Karpas-422 (cell line): ENCODE data around the gene TSHZ2. TPM values are rescaled to one million over a fixed set of nuclear protein-coding genes. Genes with fewer than 3 reads are reported as not detected.

Source experiments
- DNase-seq: peaks from one replicate; pipeline ENCODE4 v3.0.0-alpha.2; 2015
- H2AFZ ChIP-seq: fragments of 200-600 bp; sonication (generic); 2 replicates; pipeline ENCODE4 v1.6.1; 2014; ENCODE audit warnings: antibody characterized with exemption, low read length, mixed read lengths
- H3K27ac ChIP-seq: fragments of 200-600 bp; sonication (generic); 2 replicates; pipeline ENCODE4 v1.5.1; 2014; ENCODE audit warnings: mild to moderate bottlenecking, low read length, moderate library complexity
- H3K27me3 ChIP-seq: fragments of 200-600 bp; sonication (generic); 2 replicates; pipeline ENCODE4 v1.6.1; 2014; ENCODE audit warnings: low read length, mixed read lengths
- H3K36me3 ChIP-seq: fragments of 200-600 bp; sonication (generic); 2 replicates; pipeline ENCODE4 v1.6.1; 2014; ENCODE audit warnings: low read length, mixed read lengths; ENCODE audit not compliant: insufficient read depth
- H3K4me1 ChIP-seq: fragments of 200-600 bp; sonication (generic); 2 replicates; pipeline ENCODE4 v1.6.1; 2014; ENCODE audit warnings: mild to moderate bottlenecking, low read length, mixed read lengths
- H3K4me2 ChIP-seq: fragments of 200-600 bp; sonication (generic); 2 replicates; pipeline ENCODE4 v1.6.1; 2014; ENCODE audit warnings: low read length, low read depth, mild to moderate bottlenecking; ENCODE audit not compliant: poor library complexity, severe bottlenecking
- H3K4me3 ChIP-seq: fragments of 200-600 bp; sonication (generic); 2 replicates; pipeline ENCODE4 v1.5.1; 2014; ENCODE audit warnings: mild to moderate bottlenecking, antibody characterized with exemption, low read length, mixed read lengths
- H3K79me2 ChIP-seq: fragments of 200-600 bp; sonication (generic); 2 replicates; pipeline ENCODE4 v1.6.1; 2014; ENCODE audit warnings: mild to moderate bottlenecking, low read length, mixed read lengths
- H3K9ac ChIP-seq: fragments of 200-600 bp; sonication (generic); 2 replicates; pipeline ENCODE4 v1.6.0; 2014; ENCODE audit warnings: low read length
- H3K9me2 ChIP-seq: fragments of 200-600 bp; sonication (generic), shearing (Covaris generic); replicated peaks from 2 replicates; pipeline ENCODE4 v1.6.0; 2014; ENCODE audit warnings: mild to moderate bottlenecking, low read length, moderate library complexity; ENCODE audit not compliant: insufficient read depth
- H3K9me3 ChIP-seq: fragments of 300-700, 200-600 bp; sonication (generic); 2 replicates; pipeline ENCODE4 v1.6.1; 2014; ENCODE audit warnings: low read length, mixed read lengths
- H4K20me1 ChIP-seq: fragments of 200-600 bp; sonication (generic); 2 replicates; pipeline ENCODE4 v1.6.1; 2014; ENCODE audit warnings: mild to moderate bottlenecking, antibody characterized with exemption, low read length, low read depth; ENCODE audit not compliant: insufficient read depth
- total RNA-seq: library from RNA; depleted of rRNA; stranded (reverse); fragments of >200 nt; shearing (Covaris generic); gene quantifications from 2 replicates; pipeline ENCODE4 v1.2.3, GENCODE V29; 2014; ENCODE audit warnings: low replicate concordance

The TSHZ2 gene
- total RNA-seq, 1 experiment from 2014 or later, result not detected

GRCh38 chr20:53040693-53041589 is 68.8 kb downstream of the TSHZ2 start:
- no peak overlapping the region for H3K4me2 ChIP-seq
- no peak overlapping the region for H2AFZ ChIP-seq
- H3K9me2 ChIP-seq, result no peaks in the 10 kb centered on the region
- no peaks in the 10 kb centered on the region for H4K20me1 ChIP-seq
- peaks cover 43% of the 10 kb centered on the region for H3K9me3 ChIP-seq
- DNase-seq, result no peak
- H3K36me3 ChIP-seq, result no peaks in the 10 kb centered on the region
- H3K27me3 ChIP-seq, result no peaks in the 10 kb centered on the region
- H3K9ac ChIP-seq, result no peak overlapping the region
- no peaks in the 10 kb centered on the region for H3K4me1 ChIP-seq
- H3K4me3 ChIP-seq, result no peak overlapping the region
- H3K79me2 ChIP-seq, result no peaks in the 10 kb centered on the region
- no peak overlapping the region for H3K27ac ChIP-seq

- H3K27ac ChIP-seq, result no peak overlapping the region
- H3K79me2 ChIP-seq, result no peaks in the 10 kb centered on the region
- H3K9ac ChIP-seq, result no peak overlapping the region
- no peaks in the 10 kb centered on the region for H4K20me1 ChIP-seq
- H3K9me3 ChIP-seq, result peaks cover 44% of the 10 kb centered on the region
- no peak overlapping the region for H3K4me3 ChIP-seq
- no peaks in the 10 kb centered on the region for H3K4me1 ChIP-seq
- no peaks in the 10 kb centered on the region for H3K27me3 ChIP-seq
- H3K36me3 ChIP-seq, result no peaks in the 10 kb centered on the region
- H2AFZ ChIP-seq, result no peak overlapping the region
- H3K9me2 ChIP-seq, result no peaks in the 10 kb centered on the region
- no peak overlapping the region for H3K4me2 ChIP-seq
- no peak for DNase-seq
Measured at GRCh38 chr20:53042521-53042920, 70.4 kb downstream of the TSHZ2 start.

GRCh38 chr20:53044296-53044695 is 72.1 kb downstream of the TSHZ2 start:
- no peak overlapping the region for H3K4me3 ChIP-seq
- H4K20me1 ChIP-seq, result no peaks in the 10 kb centered on the region
- no peak overlapping the region for H2AFZ ChIP-seq
- H3K79me2 ChIP-seq, result no peaks in the 10 kb centered on the region
- H3K36me3 ChIP-seq, result no peaks in the 10 kb centered on the region
- H3K4me2 ChIP-seq, result no peak overlapping the region
- no peak for DNase-seq
- H3K9me3 ChIP-seq, result peaks cover 51% of the 10 kb centered on the region
- no peaks in the 10 kb centered on the region for H3K9me2 ChIP-seq
- H3K4me1 ChIP-seq, result no peaks in the 10 kb centered on the region
- no peak overlapping the region for H3K27ac ChIP-seq
- no peaks in the 10 kb centered on the region for H3K27me3 ChIP-seq
- no peak overlapping the region for H3K9ac ChIP-seq

- H4K20me1 ChIP-seq, result no peaks in the 10 kb centered on the region
- H3K36me3 ChIP-seq, result no peaks in the 10 kb centered on the region
- peaks cover 46% of the 10 kb centered on the region for H3K9me3 ChIP-seq
- no peak for DNase-seq
- H3K79me2 ChIP-seq, result no peaks in the 10 kb centered on the region
- no peaks in the 10 kb centered on the region for H3K4me1 ChIP-seq
- no peaks in the 10 kb centered on the region for H3K27me3 ChIP-seq
- no peak overlapping the region for H3K27ac ChIP-seq
- no peak overlapping the region for H3K4me3 ChIP-seq
- no peak overlapping the region for H3K4me2 ChIP-seq
- H2AFZ ChIP-seq, result no peak overlapping the region
- no peak overlapping the region for H3K9ac ChIP-seq
- H3K9me2 ChIP-seq, result no peaks in the 10 kb centered on the region
Measured at GRCh38 chr20:53045941-53046340, 73.8 kb downstream of the TSHZ2 start.

- no peak overlapping the region for H3K4me3 ChIP-seq
- no peaks in the 10 kb centered on the region for H3K27me3 ChIP-seq
- H4K20me1 ChIP-seq, result no peaks in the 10 kb centered on the region
- no peak overlapping the region for H3K4me2 ChIP-seq
- H3K9me2 ChIP-seq, result no peaks in the 10 kb centered on the region
- H2AFZ ChIP-seq, result no peak overlapping the region
- no peaks in the 10 kb centered on the region for H3K36me3 ChIP-seq
- H3K27ac ChIP-seq, result no peak overlapping the region
- no peak for DNase-seq
- H3K79me2 ChIP-seq, result no peaks in the 10 kb centered on the region
- peaks cover 35% of the 10 kb centered on the region for H3K9me3 ChIP-seq
- H3K4me1 ChIP-seq, result no peaks in the 10 kb centered on the region
- no peak overlapping the region for H3K9ac ChIP-seq
Measured at GRCh38 chr20:53047203-53047602, 75.0 kb downstream of the TSHZ2 start.

GRCh38 chr20:53048387-53048786 is 76.2 kb downstream of the TSHZ2 start:
- no peak overlapping the region for H3K4me2 ChIP-seq
- no peak overlapping the region for H2AFZ ChIP-seq
- no peak for DNase-seq
- no peaks in the 10 kb centered on the region for H3K27me3 ChIP-seq
- H3K9ac ChIP-seq, result no peak overlapping the region
- H4K20me1 ChIP-seq, result no peaks in the 10 kb centered on the region
- no peak overlapping the region for H3K27ac ChIP-seq
- peaks cover 38% of the 10 kb centered on the region for H3K9me3 ChIP-seq
- no peaks in the 10 kb centered on the region for H3K36me3 ChIP-seq
- H3K4me3 ChIP-seq, result no peak overlapping the region
- no peaks in the 10 kb centered on the region for H3K79me2 ChIP-seq
- H3K4me1 ChIP-seq, result no peaks in the 10 kb centered on the region
- no peaks in the 10 kb centered on the region for H3K9me2 ChIP-seq

GRCh38 chr20:53050338-53050737 is 78.2 kb downstream of the TSHZ2 start:
- no peaks in the 10 kb centered on the region for H4K20me1 ChIP-seq
- no peak overlapping the region for H2AFZ ChIP-seq

GRCh38 chr20:53052380-53052779 is 80.2 kb downstream of the TSHZ2 start:
- Histone ChIP-seq H3K4me3 (no peak overlapping the region), H3K9me3 (peaks cover 43% of the 10 kb centered on the region), H3K27ac (no peak overlapping the region), H3K4me2 (no peak overlapping the region), H3K9ac (no peak overlapping the region), H4K20me1 (no peaks in the 10 kb centered on the region), H3K9me2 (no peaks in the 10 kb centered on the region), H3K36me3 (no peaks in the 10 kb centered on the region), H3K4me1 (no peaks in the 10 kb centered on the region), H3K27me3 (no peaks in the 10 kb centered on the region), H3K79me2 (no peaks in the 10 kb centered on the region), H2AFZ (no peak overlapping the region)
- DNase-seq, result no peak

More at GRCh38 chr20:53050338-53050737, 78.2 kb downstream of the TSHZ2 start:
- Histone ChIP-seq H3K4me2 (no peak overlapping the region), H3K36me3 (no peaks in the 10 kb centered on the region), H3K4me3 (no peak overlapping the region), H3K79me2 (no peaks in the 10 kb centered on the region), H3K9me2 (no peaks in the 10 kb centered on the region), H3K9ac (no peak overlapping the region), H3K27ac (no peak overlapping the region), H3K4me1 (no peaks in the 10 kb centered on the region), H3K9me3 (peaks cover 44% of the 10 kb centered on the region), H3K27me3 (no peaks in the 10 kb centered on the region)
- DNase-seq, result no peak
